ENCODE data around the gene SYNPR. TPM values are rescaled to one million over a fixed set of nuclear protein-coding genes. Genes with fewer than 3 reads are reported as not detected.

SYNPR gene
- total RNA-seq, 2 experiments from 2014 or later, result not detected

DNA sequence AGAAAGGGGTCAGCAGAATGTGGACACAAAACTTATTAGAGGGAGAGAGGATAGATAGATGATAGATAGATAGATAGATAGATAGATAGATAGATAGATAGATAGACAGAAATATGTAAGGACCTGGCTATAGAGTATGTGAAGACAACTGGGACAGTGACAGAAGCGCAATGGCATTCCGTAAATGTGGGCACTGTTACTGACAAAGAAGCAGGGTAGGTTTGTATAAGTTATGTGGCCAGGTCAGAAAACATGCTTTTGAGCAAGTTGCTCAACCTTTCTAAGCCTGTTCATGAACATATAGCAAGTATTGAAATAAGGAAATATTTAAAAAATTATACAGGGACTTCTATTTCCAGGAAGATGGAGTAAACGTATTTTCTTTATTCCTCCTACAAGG lies 357.1 kb downstream of the SYNPR start:
- no peaks in the 10 kb centered on the region for H3K27me3 ChIP-seq (ENCODE audit: control insufficient read depth in 1 of 2, insufficient read depth in 2 of 2, low read length in 2 of 2)
- no peaks in the 10 kb centered on the region for H3K4me1 ChIP-seq (ENCODE audit: insufficient read depth, low read length)
- POLR2A ChIA-PET, result no interaction called here
- H3K36me3 Mint-ChIP-seq (ENCODE audit: low read depth), result no peaks in the 10 kb centered on the region
- ATAC-seq (ENCODE audit: poor library complexity) (no peak), DNase-seq (no peak)
- no peaks in the 10 kb centered on the region for H3K27me3 Mint-ChIP-seq
- H3K36me3 ChIP-seq (ENCODE audit: insufficient read depth, low read length), result no peaks in the 10 kb centered on the region
- H3K4me3 Mint-ChIP-seq, result no peak overlapping the region
- intact Hi-C loops (cut with DNase I, micrococcal nuclease), result no loop called here
- H3K27ac ChIP-seq (ENCODE audit: low read depth in 1 of 2, low read length in 2 of 2), result no peak overlapping the region
- H3K4me1 Mint-ChIP-seq (ENCODE audit: low read depth), result no peaks in the 10 kb centered on the region
- H3K27ac Mint-ChIP-seq, result no peak overlapping the region
- no peaks in the 10 kb centered on the region for H3K9me3 ChIP-seq (ENCODE audit: control insufficient read depth in 1 of 2, insufficient read depth in 1 of 2, low read length in 2 of 2)
- H3K4me3 ChIP-seq (ENCODE audit: low read length), result no peak overlapping the region
- CTCF ChIA-PET, result no interaction called here
- H3K9me3 Mint-ChIP-seq, result peaks cover 6% of the 10 kb centered on the region
- TF ChIP-seq, protein P1, sequence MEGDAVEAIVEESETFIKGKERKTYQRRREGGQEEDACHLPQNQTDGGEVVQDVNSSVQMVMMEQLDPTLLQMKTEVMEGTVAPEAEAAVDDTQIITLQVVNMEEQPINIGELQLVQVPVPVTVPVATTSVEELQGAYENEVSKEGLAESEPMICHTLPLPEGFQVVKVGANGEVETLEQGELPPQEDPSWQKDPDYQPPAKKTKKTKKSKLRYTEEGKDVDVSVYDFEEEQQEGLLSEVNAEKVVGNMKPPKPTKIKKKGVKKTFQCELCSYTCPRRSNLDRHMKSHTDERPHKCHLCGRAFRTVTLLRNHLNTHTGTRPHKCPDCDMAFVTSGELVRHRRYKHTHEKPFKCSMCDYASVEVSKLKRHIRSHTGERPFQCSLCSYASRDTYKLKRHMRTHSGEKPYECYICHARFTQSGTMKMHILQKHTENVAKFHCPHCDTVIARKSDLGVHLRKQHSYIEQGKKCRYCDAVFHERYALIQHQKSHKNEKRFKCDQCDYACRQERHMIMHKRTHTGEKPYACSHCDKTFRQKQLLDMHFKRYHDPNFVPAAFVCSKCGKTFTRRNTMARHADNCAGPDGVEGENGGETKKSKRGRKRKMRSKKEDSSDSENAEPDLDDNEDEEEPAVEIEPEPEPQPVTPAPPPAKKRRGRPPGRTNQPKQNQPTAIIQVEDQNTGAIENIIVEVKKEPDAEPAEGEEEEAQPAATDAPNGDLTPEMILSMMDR (IDR thresholded peaks at IDR 0.05), result no peak

DNA sequence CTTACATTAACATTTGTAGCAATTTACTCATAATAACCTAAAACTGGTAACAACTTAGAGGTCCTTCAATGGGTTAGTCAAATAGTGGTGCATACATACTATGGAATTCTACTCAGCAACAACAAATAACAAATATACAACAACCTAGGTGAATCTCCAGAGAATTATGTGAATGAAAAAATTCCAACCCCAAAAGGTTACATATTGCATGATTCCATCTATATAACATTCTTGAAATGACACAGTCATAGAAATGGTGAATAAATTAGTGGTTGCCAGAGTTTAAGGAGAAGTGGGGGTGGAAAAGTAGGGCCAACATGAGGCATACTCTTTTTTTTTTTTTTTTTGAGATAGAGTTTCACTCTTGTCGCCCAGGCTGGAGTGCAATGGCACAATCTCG lies 361.7 kb downstream of the SYNPR start:
- Mint-ChIP-seq H3K4me3 (no peak overlapping the region), H3K4me1 (ENCODE audit: low read depth) (no peaks in the 10 kb centered on the region), H3K9me3 (peaks cover 9% of the 10 kb centered on the region), H3K27ac (no peak overlapping the region), H3K27me3 (peaks cover 14% of the 10 kb centered on the region), H3K36me3 (ENCODE audit: low read depth) (no peaks in the 10 kb centered on the region)
- intact Hi-C loops (cut with DNase I, micrococcal nuclease), result no loop called here
- no peak overlapping the region for H3K4me3 ChIP-seq (ENCODE audit: low read length)
- DNase-seq (no peak), ATAC-seq (ENCODE audit: poor library complexity) (no peak)
- H3K27ac ChIP-seq (ENCODE audit: low read depth in 1 of 2, low read length in 2 of 2), result no peak overlapping the region
- H3K4me1 ChIP-seq (ENCODE audit: insufficient read depth, low read length), result no peaks in the 10 kb centered on the region
- ChIA-PET CTCF (no interaction called here), POLR2A (no interaction called here)
- H3K9me3 ChIP-seq (ENCODE audit: control insufficient read depth in 1 of 2, insufficient read depth in 1 of 2, low read length in 2 of 2), result no peaks in the 10 kb centered on the region
- H3K27me3 ChIP-seq (ENCODE audit: control insufficient read depth in 1 of 2, insufficient read depth in 2 of 2, low read length in 2 of 2), result no peaks in the 10 kb centered on the region
- H3K36me3 ChIP-seq (ENCODE audit: insufficient read depth, low read length), result no peaks in the 10 kb centered on the region
- TF ChIP-seq, protein P1 (IDR thresholded peaks at IDR 0.05), result no peak

DNA sequence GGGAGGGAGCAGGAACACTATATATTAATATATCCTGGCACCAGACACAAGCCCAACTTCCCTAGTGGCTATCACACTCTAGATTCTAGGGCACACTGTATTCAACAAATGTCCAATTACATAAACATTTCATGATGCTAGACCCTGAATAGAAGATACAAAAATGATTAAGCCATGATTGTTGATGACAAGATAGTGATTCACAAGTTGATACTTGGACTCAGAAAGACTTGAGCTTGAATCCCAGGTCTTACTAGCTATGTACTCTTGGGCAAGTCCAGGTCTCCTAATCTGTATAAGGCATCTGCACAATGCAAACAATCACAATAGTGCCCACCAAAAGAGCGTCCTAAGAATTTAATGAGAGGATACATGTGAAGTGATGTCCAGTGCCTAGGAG lies 364.4 kb downstream of the SYNPR start:
- H3K4me1 Mint-ChIP-seq (ENCODE audit: low read depth), result no peaks in the 10 kb centered on the region
- CTCF ChIA-PET, result no interaction called here
- Histone ChIP-seq H3K27me3 (ENCODE audit: control insufficient read depth in 1 of 2, insufficient read depth in 2 of 2, low read length in 2 of 2) (no peaks in the 10 kb centered on the region), H3K9me3 (ENCODE audit: control insufficient read depth in 1 of 2, insufficient read depth in 1 of 2, low read length in 2 of 2) (peaks cover 0 to 6% of the 10 kb centered on the region in 2 experiments), H3K27ac (ENCODE audit: low read depth in 1 of 2, low read length in 2 of 2) (no peak overlapping the region), H3K4me1 (ENCODE audit: insufficient read depth, low read length) (no peaks in the 10 kb centered on the region), H3K36me3 (ENCODE audit: insufficient read depth, low read length) (no peaks in the 10 kb centered on the region), H3K4me3 (ENCODE audit: low read length) (no peak overlapping the region)
- no peak for ATAC-seq (ENCODE audit: poor library complexity)
- no peak overlapping the region for H3K27ac Mint-ChIP-seq
- H3K9me3 Mint-ChIP-seq, result peaks cover 5% of the 10 kb centered on the region
- intact Hi-C loops (cut with DNase I, micrococcal nuclease), result no loop called here
- H3K36me3 Mint-ChIP-seq (ENCODE audit: low read depth), result no peaks in the 10 kb centered on the region
- TF ChIP-seq, protein P1 (IDR thresholded peaks at IDR 0.05), result no peak
- no peak overlapping the region for H3K4me3 Mint-ChIP-seq
- DNase-seq, result no peak
- POLR2A ChIA-PET, result no interaction called here
- H3K27me3 Mint-ChIP-seq, result peaks cover 14% of the 10 kb centered on the region
